A172 (cell line): ENCODE data around the gene AZGP1. TPM values are rescaled to one million over a fixed set of nuclear protein-coding genes. Genes with fewer than 3 reads are reported as not detected.
"Not testable (repeated sequence)": the region's sequence is repeated elsewhere in the genome, so short reads cannot be mapped to it uniquely, and the experiment has no call there.

Experiments
- DNase-seq: peaks from one replicate; pipeline ENCODE4 v3.0.0-alpha.2; 2015; ENCODE audit warnings: low spot score
- total RNA-seq: library from RNA; depleted of rRNA; stranded (reverse); fragments of >200 nt; shearing (Covaris generic); gene quantifications from 2 replicates; pipeline ENCODE4 v1.2.3, GENCODE V29; 2014

AZGP1 gene
- total RNA-seq, 1 experiment from 2014 or later: not detected

DNA sequence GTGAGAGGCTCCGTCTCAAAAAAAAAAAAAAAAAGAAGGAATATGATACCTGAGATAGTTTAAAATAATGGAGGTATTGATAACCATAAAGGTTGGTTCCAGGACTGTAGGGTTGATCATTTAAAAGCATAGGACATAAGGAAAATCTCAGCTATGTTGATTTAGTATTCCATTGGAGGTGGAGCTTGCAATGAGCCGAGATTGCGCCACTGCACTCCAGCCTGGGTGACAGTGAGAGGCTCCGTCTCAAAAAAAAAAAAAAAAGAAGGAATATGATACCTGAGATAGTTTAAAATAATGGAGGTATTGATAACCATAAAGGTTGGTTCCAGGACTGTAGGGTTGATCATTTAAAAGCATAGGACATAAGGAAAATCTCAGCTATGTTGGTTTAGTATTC is 23.2 kb downstream of the AZGP1 start:
- DNase-seq: not testable (repeated sequence)

DNA sequence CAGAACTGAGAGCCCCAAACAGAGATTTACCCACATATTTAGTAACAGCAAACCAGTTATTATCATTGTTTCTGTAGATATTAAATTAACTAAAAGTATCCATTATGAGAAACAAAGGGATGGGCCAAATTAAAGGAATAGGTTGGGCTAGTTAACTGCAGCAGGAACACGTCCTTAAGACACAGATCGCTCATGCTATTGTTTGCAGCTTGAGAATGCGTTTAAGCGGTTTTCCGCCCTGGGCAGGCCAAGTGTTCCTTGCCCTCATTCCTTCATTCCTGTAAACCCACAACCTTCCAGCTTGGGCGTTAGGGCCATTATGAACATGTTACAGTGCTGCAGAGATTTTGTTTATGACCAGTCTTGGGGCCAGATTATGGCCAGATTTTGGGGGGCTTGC is 25.0 kb downstream of the AZGP1 start:
- DNase-seq: not testable (repeated sequence)

DNA sequence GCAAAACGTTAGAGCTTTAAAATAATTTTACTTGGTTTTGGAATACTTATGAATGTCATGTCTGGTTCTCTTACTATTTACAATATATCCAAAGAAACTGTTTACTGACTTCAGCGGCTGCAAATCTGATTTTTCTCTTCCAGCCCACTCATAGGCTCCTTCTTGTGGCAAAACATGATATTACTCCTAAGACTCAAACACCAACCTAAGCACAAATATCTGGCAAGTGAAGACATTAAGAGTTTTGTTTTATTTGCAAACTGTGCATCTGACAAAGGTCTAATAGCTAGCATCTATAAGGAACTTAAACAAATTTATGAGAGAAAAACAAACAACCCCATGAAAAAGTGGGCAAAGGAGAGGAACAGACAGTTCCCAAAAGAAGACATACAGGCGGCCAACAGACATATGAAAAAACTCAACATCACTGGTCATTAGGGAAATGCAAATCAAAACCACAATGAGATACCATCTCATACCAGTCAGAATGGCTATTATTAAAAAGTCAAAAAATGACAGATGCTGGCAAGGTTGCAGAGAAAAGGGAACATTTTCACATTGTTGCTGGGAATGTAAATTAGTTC is 26.1 kb downstream of the AZGP1 start:
- DNase-seq: no peak

DNA sequence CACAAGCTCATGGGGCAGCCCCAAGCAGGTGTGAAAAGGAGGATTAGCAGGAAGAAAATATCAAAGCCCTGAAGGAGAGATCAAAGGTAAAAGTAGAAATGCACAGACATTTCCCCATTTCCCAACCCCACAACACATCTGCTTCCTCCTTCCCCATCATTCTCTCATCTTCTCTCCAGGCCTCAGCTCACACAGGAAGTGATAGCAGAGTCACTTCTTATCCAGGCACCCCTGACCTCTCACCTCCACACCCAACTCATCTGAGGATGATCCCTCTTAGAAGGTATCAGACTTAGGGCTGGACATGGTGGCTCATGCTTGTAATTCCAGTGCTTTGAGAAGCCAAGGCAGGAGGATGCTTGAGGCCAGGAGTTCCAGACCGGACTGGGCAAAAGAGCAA is 28.2 kb downstream of the AZGP1 start:
- DNase-seq: no peak

DNA sequence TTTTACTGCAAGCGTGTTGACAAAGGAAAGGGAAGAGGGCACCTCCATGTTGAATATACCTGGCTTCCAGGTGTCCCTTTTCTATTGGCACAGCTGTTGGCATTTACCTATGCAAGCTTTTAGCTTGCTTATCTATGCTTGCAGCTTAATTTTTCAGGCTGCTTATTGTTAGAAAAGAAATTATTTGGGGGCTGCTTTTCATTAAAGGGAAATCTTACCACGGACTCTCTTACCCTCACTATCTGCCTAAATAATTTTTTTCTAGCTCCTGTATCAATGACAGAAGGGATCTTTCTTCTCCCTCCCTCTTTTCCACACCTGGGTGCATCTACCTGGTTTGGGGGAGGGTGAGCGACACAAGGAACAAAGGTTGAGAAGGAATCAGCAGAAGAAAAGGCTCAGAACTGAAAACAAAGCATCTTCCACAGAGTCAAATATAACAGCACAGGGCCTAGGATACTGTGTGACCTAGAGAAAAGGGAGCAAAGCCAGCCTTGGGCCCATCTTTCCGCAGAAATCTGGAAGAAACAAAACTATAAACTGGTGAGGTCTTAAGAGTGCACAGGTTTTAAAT is 31.2 kb downstream of the AZGP1 start:
- no peak for DNase-seq

DNA sequence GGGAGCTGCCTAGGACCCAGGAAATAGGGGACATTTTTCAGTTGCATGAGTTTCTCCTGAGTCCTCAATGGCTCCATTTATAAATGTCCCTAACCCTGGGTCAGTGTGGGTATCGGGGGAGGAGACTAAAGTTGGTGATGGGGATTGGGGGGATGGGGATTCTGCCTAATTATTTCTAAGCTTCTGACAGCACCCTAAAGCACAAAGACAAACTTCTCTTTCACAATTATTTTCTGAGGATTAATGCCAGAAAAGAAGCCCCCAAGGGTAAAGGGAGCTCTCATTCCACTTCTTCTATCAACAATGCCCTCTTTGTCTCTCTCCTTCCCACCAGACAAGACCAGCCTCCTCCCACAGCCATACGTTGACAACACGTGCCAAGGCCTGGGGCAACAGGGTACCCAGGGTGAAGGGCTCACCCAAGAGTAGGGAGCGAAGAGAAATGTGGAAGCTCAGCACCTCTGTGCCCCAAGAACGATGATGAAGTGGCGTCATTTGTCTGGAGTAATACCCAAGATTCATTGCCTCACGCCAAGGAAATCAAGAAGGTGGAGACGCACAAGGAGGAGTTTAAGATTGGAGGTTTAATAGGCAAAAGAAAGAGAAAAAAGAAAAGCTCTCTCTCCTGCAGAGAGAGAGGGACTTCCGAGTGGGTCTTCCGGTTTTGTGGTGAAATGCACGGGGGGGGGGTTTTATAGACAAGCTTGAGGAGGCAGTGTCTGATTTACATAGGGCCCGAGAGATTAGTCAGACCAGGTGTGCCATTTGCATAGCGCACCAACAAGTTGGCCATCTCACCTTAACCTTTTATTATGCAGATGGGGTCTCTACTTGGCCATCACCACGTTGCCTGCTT is 32.0 kb downstream of the AZGP1 start:
- no peak for DNase-seq

DNA sequence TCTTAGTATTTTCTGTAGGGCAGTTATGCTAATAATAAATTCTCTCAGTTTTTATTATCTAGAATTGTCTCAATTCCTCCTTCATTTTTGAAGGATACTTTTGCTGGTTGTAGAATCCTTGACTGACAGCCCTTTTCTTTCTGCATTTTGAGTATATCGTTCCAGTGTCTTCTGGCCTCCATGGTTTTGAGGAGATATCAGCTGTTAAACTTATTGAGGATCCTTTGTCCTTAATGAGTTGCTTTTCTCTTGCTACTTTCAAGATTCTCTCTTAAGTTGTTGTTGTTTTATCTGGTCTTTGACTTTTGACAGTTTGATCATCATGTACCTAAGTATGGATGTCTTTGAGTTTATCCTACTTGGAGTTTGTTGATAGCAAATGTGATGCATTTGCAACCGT is 37.5 kb downstream of the AZGP1 start:
- DNase-seq: no peak

DNA sequence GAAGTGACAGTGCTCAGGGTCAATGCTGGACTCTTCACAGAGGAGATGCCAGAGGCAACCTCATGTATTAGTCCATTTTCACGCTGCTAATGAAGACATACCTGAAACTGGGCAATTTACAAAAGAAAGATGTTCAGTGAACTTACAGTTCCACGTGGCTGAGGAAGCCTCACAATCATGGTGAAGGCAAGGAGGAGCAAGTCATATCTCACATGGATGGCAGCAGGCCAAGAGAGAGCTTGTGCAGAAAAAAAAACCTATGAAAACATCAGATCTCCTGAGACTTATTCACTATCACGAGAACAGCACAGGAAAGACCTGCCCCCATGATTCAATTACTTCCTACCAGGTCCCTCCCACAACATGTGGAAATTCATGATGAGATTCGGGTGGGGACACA is 40.8 kb downstream of the AZGP1 start:
- DNase-seq: not testable (repeated sequence)

DNA sequence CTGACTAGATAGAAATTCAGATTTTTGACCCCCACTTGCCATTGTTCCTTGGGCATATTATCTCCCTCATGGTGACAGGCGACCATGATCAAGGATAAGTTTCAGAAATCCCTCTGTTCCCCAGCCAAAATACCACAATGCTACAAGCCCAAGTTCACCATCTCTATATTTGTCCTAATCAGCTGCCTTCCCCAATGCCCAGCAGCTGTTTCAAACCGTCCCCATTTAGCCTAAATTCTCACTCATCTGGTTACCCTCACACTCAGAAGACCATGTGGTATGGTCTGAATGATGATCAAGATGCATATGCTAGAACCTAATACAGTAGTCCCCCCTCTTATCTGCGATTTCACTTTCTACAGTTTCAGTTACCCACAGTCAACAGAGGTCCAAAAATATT is 45.5 kb downstream of the AZGP1 start:
- no peak for DNase-seq

DNA sequence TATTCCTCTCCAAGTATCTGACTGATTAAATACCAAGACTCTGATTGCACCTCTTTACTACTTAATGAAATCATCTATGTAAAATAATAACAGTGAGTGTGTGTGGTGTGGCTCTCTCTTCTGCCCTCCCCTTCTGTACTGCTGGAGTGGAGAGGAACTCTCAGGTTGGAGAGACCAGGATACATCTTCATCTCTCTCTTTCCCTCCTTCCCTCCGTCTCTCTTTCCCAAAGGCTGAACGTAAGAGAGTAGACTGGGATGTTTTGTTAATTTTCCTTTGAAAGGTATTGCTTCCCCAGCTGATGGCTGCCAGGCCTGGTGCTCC is 46.1 kb downstream of the AZGP1 start:
- DNase-seq: no peak

DNA sequence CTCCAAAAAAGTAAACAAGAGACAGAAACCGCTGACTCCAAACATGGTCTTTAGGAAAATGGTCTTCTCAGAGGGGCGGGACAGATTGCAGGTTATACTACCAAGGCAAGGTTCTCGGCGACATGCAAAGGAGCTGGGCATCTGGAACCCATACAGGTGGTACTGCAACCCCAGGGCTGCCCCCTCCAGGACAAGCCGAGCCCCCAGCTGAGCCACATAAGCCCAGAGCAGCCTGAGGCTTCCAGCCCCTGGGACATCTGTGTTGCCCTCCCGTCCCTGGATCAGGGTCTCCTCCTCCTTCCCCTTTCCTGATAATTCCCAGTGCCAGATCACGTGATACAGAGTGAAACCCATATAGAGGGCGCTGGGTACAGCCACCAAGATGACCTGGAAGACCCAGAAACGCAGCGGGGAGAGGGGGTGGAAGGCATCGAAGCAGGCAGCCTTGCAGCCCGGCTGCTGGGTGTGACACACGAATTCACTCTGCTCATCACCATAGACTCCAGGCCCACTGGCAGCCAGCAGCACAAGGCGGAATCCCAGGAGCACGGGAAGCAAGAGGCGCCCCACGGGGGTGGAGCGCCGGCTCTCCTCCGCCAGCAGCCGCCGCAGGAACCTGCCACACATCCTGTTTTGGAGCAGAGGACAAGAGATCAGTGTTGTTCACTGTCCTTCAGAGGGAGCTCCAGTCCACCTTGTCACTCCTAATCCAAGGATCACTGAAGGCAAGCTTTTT is 46.7 kb downstream of the AZGP1 start, which contains the start of gene GJC3:
Gene GJC3 (minus strand): TSS at position 627 of the 736 bp plus-strand sequence. CDS start 0 bp downstream, at position 627.
- no peak for DNase-seq

DNA sequence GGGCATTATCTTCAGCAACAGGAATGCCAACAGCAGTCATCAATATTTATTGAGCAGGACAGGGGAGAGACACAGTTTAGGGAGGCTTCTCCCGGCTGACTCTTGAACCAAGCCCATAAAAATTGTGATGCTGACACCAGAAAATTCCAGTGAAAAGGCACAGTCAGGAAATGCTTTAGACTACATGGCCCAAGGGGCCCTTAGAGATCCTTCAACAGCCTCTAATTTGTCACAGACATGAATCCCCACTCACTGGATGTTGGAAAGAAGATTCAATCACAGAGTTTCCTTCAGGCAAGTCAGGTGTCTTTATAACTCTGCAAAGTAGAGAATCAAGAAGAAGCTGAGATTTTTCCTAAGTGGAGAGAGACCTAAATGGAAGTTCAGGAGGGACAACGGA is 47.6 kb downstream of the AZGP1 start:
- DNase-seq: no peak

DNA sequence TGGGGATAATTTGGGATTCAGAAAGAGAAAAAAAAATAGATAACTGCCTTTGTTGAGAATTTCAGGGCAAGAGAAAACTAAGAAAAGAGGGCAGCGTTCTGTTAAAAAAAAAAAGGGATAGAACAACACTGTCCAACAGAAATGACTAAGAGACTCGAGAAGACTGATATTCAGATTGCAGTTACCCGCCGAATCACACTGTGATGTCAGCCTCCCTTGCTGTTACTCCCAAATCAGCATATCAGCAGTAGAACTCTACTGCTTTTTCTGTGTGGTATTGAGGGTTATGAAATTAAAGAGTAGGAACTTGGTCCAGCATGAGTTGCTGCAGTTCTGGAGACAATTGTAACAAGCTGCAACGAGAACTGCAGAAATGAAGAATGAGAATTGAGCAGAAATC is 48.3 kb downstream of the AZGP1 start:
- no peak for DNase-seq

DNA sequence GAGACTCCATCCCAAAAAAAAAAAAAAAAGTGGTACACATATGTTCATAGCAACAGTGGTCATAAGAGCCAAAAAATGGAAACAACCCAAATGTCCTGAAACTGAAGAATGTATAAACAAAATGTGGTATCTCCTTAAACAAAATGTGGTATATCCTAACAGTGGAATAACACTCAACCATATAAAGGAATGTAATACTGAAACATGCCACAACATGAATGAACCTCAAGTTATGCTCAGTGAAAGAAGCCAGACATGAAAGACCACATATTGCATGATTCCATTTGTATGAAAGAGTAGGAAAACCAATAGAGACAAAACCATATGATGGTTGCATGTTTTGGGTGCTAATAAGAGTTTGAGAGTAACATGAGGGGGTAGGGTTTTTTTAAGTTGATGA is 49.5 kb downstream of the AZGP1 start:
- DNase-seq: no peak

DNA sequence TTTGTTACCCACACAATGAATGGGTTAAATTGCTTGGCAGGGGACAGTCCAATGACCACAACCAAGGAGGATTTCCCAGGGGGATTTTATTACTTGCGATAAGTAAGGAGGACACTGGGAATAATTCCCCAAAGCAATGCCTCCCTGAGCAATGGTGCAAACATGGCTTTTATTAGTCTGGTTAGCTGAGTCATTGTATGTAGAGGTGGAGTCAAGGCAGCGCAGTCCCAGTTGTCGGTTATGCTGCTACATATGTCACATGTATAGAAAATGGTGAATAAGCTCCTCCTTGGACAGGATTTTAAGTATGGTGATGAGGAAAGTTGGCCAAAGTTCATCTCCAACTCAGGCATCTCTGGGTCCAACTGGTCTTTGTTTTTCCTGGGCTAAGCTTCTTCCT is 52.6 kb downstream of the AZGP1 start:
- DNase-seq: no peak

DNA sequence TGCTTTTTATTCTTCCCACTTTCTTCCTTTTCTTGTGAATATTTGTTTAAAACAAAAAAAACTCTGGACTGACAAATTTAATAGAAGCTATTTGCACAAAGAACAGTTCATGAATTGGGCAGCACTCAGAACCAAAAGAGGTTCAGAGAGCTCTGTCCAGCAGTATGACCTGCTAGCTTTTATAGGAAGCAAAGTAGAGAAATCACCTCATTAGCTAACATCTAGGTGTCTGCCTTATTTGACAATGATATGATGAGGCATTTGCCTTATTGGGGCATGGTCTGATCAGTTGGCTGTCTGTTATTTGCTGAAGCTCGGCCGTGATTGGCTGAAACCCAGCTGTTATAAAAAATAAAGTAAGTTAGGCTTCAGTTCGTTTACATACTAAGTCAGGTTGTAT is 55.7 kb downstream of the AZGP1 start:
- peak; percentile 16 for DNase-seq

DNA sequence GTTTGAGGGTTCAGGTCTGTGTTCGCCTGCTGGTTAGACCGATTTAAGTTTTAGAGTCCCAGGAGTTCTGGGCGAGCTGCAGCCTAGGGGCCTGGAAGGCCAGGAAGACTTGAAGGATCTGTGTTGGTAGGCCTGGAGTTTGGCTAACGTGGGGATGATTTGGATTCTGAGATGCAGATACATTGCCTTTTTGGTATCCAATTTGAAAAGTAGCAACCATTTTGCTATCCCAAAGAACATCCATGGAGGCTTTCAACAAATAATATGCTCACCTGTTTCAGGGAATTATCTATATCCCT is 56.1 kb downstream of the AZGP1 start:
- no peak for DNase-seq

DNA sequence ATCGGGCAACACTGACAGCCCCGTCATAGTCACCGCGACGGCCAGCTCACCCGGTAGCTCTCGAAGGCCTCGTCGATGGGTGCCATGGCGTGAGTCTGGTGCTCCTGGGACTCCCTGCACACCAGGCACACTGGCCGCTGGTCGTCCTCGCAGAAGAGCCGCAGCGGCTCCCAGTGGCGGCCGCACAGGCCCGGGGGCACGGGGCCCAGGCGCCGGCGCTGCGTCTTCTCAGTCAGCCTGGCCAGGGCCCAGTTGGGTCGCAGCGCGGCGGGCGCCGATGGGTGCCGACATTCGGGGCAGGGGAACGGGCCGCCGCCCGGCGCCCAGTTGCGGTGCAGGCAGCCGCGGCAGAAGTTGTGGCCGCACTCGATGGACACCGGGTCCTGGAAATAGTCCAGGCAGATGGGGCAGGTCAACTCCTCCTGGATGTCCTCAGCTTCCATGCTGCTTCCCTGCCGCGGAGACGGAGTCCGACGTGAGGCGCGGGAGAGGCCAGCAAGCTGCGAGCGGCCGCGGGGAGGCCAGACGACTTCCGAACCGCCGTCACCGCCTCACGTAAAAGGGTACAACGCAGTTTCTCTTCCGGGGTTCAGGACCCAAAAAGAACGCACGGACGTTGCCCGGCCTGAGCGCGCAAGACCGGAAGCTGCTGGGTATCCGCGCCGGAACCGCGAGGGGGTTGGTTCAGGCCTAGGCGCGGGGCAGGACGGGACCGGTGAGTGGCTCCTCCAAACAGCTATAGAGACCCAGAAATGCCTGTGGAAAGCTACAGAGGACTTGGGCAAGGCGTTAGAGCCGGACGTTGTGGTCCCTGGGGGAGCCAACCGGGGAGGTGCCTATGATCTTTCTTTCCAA is 56.6 kb downstream of the AZGP1 start, which contains the start of gene TRIM4:
Gene TRIM4 (minus strand): TSS at position 572 of the 855 bp plus-strand sequence. CDS start 129 bp downstream, at position 443.
- peak; percentile 61 for DNase-seq
